Skeletal muscle satellite cell (primary cell): Measurements from ENCODE around the gene ZFP14.
"Not testable (repeated sequence)": the region's sequence is repeated elsewhere in the genome, so short reads cannot be mapped to it uniquely, and the experiment has no call there.

Experiments used
- H3K27me3 ChIP-seq: 2 replicates; pipeline ENCODE4 v1.7.0; 2013; ENCODE audit warnings: low read length; ENCODE audit not compliant: control insufficient read depth, insufficient read depth
- H3K36me3 ChIP-seq: 2 replicates; pipeline ENCODE4 v1.7.0; 2013; ENCODE audit warnings: mild to moderate bottlenecking, control low read depth, low read length; ENCODE audit not compliant: insufficient read depth
- H3K4me1 ChIP-seq: 2 replicates; pipeline ENCODE4 v1.7.0; 2013; ENCODE audit warnings: low read length; ENCODE audit not compliant: control insufficient read depth, insufficient read depth
- H3K4me2 ChIP-seq: 2 replicates; pipeline ENCODE4 v1.7.0; 2013; ENCODE audit warnings: mild to moderate bottlenecking, low read length
- H3K4me3 ChIP-seq: 2 replicates; pipeline ENCODE4 v1.7.0; 2013; ENCODE audit warnings: low read length
- H3K9ac ChIP-seq: 2 replicates; pipeline ENCODE4 v1.7.0; 2013; ENCODE audit warnings: mild to moderate bottlenecking, low read depth, low read length, moderate library complexity
- H3K9me3 ChIP-seq: replicated peaks from 2 replicates; pipeline ENCODE4 v1.7.0; 2013; ENCODE audit warnings: mild to moderate bottlenecking, control low read depth, low read length

Gene ZFP14

GRCh38 chr19:36326649-36327048 is 52.4 kb downstream of the ZFP14 start:
- peaks cover 30% of the 10 kb centered on the region for H3K36me3 ChIP-seq
- H3K9ac ChIP-seq = not testable (repeated sequence)

GRCh38 chr19:36315164-36315563 is 63.8 kb downstream of the ZFP14 start:
- not testable (repeated sequence) for H3K4me3 ChIP-seq, H3K36me3 ChIP-seq, H3K9me3 ChIP-seq, H3K4me2 ChIP-seq, H3K27me3 ChIP-seq, H3K4me1 ChIP-seq, H3K9ac ChIP-seq

More at GRCh38 chr19:36326649-36327048, 52.4 kb downstream of the ZFP14 start:
- not testable (repeated sequence) for H3K4me3 ChIP-seq, H3K4me1 ChIP-seq, H3K9me3 ChIP-seq, H3K4me2 ChIP-seq, H3K27me3 ChIP-seq

- not testable (repeated sequence) for H3K27me3 ChIP-seq, H3K36me3 ChIP-seq, H3K4me2 ChIP-seq, H3K9ac ChIP-seq, H3K4me1 ChIP-seq, H3K9me3 ChIP-seq, H3K4me3 ChIP-seq
Measured at GRCh38 chr19:36314053-36314452, 64.9 kb downstream of the ZFP14 start.

- not testable (repeated sequence) for H3K9me3 ChIP-seq, H3K4me1 ChIP-seq, H3K27me3 ChIP-seq, H3K4me3 ChIP-seq, H3K4me2 ChIP-seq, H3K9ac ChIP-seq, H3K36me3 ChIP-seq
Measured at GRCh38 chr19:36311098-36311760, 67.8 kb downstream of the ZFP14 start.

GRCh38 chr19:36310416-36310990 is 68.5 kb downstream of the ZFP14 start:
- not testable (repeated sequence) for H3K27me3 ChIP-seq, H3K36me3 ChIP-seq, H3K9me3 ChIP-seq, H3K4me1 ChIP-seq, H3K9ac ChIP-seq, H3K4me2 ChIP-seq, H3K4me3 ChIP-seq

- H3K27me3 ChIP-seq, H3K4me3 ChIP-seq, H3K4me1 ChIP-seq, H3K36me3 ChIP-seq, H3K4me2 ChIP-seq, H3K9ac ChIP-seq, H3K9me3 ChIP-seq: not testable (repeated sequence)
Measured at GRCh38 chr19:36309759-36310158, 69.2 kb downstream of the ZFP14 start.

GRCh38 chr19:36309309-36309708 is 69.7 kb downstream of the ZFP14 start:
- H3K27me3 ChIP-seq = not testable (repeated sequence)

GRCh38 chr19:36292317-36292716 is 86.7 kb downstream of the ZFP14 start:
- H3K27me3 ChIP-seq, H3K9me3 ChIP-seq, H3K4me2 ChIP-seq, H3K4me1 ChIP-seq, H3K36me3 ChIP-seq, H3K4me3 ChIP-seq, H3K9ac ChIP-seq: not testable (repeated sequence)

More at GRCh38 chr19:36309309-36309708, 69.7 kb downstream of the ZFP14 start:
- H3K4me3 ChIP-seq, H3K9me3 ChIP-seq, H3K9ac ChIP-seq, H3K4me1 ChIP-seq, H3K36me3 ChIP-seq, H3K4me2 ChIP-seq: not testable (repeated sequence)
